OCI-LY3 (cell line): ENCODE data around the gene AKR1C1.

Source experiments
- CTCF ChIP-seq: fragments of 200-600, 300-600 bp; sonication (generic); IDR thresholded peaks from 2 replicates; pipeline ENCODE4 v1.5.1; 2014; ENCODE audit warnings: antibody characterized with exemption, low read length, low read depth
- EZH2phosphoT487 ChIP-seq: fragments of 200-600 bp; shearing (Covaris generic); IDR thresholded peaks from 2 replicates; pipeline ENCODE4 v1.6.1; 2018; ENCODE audit warnings: antibody characterized with exemption, mixed run types, low read depth

GRCh38 chr10:5018134-5018533 lies 54.9 kb downstream of the AKR1C1 start:
- TF ChIP-seq CTCF (no peak), EZH2phosphoT487 (no peak)
